CD4-positive, alpha-beta memory T cell (primary cell): ENCODE data around the gene SNRPD3. TPM values are rescaled to one million over a fixed set of nuclear protein-coding genes. Genes with fewer than 3 reads are reported as not detected.
"Not testable (repeated sequence)": the region's sequence is repeated elsewhere in the genome, so short reads cannot be mapped to it uniquely, and the experiment has no call there.

Source experiments
- CTCF ChIA-PET: fragments of 350-600 bp; sonication (Branson Sonifier 250); formaldehyde crosslinking; loops from one replicate; lab custom pipeline; 2021; ENCODE audit warnings: inconsistent platforms; ENCODE audit not compliant: partially characterized antibody; lab: Charles Lee
- POLR2A ChIA-PET: fragments of 350-600 bp; sonication (Branson Sonifier 250); formaldehyde crosslinking; loops from one replicate; lab custom pipeline; 2021; ENCODE audit not compliant: partially characterized antibody; lab: Charles Lee
- DNase-seq, 5 donors: peaks; one replicate each; pipeline versions ENCODE4 v3.0.0 to v3.0.0-alpha.2; 2020 to 2022; ENCODE audit warnings: mixed read lengths in 1 of 5
- H3K27ac ChIP-seq: one replicate; pipeline ENCODE4 v1.7.0; 2013; ENCODE audit warnings: low read depth, low read length
- H3K27me3 ChIP-seq: 2 replicates; pipeline ENCODE4 v1.7.0; 2013; ENCODE audit warnings: mild to moderate bottlenecking, low read length, moderate library complexity; ENCODE audit not compliant: insufficient read depth
- H3K36me3 ChIP-seq: 2 replicates; pipeline ENCODE4 v1.7.0; 2013; ENCODE audit warnings: mild to moderate bottlenecking, low read length, moderate library complexity; ENCODE audit not compliant: insufficient read depth
- H3K4me1 ChIP-seq: 2 replicates; pipeline ENCODE4 v1.7.0; 2013; ENCODE audit warnings: mild to moderate bottlenecking, low read length, moderate library complexity; ENCODE audit not compliant: insufficient read depth
- H3K4me3 ChIP-seq, 2 donors: one replicate each; pipeline ENCODE4 v1.7.0; 2013; ENCODE audit warnings: low read length in 2 of 2, mild to moderate bottlenecking in 1 of 2
- H3K9me3 ChIP-seq, 2 donors: one replicate each; pipeline ENCODE4 v1.7.0; 2013; ENCODE audit warnings: low read length in 2 of 2, control low read depth in 1 of 2; ENCODE audit not compliant: control insufficient read depth in 1 of 2
- H3K27ac Mint-ChIP-seq, 7 donors: one replicate each; pipeline ENCODE4 v1.8.0; 2020 to 2021; ENCODE audit warnings: mixed read lengths in 7 of 7, mild to moderate bottlenecking in 6 of 7, inconsistent platforms in 3 of 7, moderate library complexity in 3 of 7
- H3K27me3 Mint-ChIP-seq, 2 donors: one replicate each; pipeline ENCODE4 v1.8.0; 2020 to 2021; ENCODE audit warnings: mixed read lengths in 2 of 2
- H3K36me3 Mint-ChIP-seq, 2 donors: one replicate each; pipeline ENCODE4 v1.8.0; 2020 to 2021; ENCODE audit warnings: mixed read lengths in 2 of 2, inconsistent platforms in 1 of 2, mild to moderate bottlenecking in 1 of 2
- H3K4me1 Mint-ChIP-seq, 4 donors: one replicate each; pipeline ENCODE4 v1.8.0; 2020 to 2021; ENCODE audit warnings: mixed read lengths in 4 of 4, mild to moderate bottlenecking in 1 of 4
- H3K4me3 Mint-ChIP-seq, 8 donors: one replicate each; pipeline ENCODE4 v1.8.0; 2020 to 2021; ENCODE audit warnings: mixed read lengths in 8 of 8, mild to moderate bottlenecking in 7 of 8, moderate library complexity in 6 of 8, inconsistent platforms in 3 of 8
- H3K9me3 Mint-ChIP-seq, 8 donors: one replicate each; pipeline ENCODE4 v1.8.0; 2020 to 2021; ENCODE audit warnings: mixed read lengths in 8 of 8, mild to moderate bottlenecking in 5 of 8, inconsistent platforms in 3 of 8, moderate library complexity in 1 of 8
- intact Hi-C: fragments of 100-400 bp; cut with micrococcal nuclease; formaldehyde crosslinking; loops from one replicate; pipeline ENCODE4 v1.15.1; 2023
- polyA plus RNA-seq, 2 donors: library from polyadenylated mRNA; unstranded; fragments of 300-500 nt; fragmentation: Illumina TruSeq; gene quantifications; one replicate each; pipeline ENCODE4 v1.2.3, GENCODE V29; 2021
- total RNA-seq, 2 experiments: library from RNA; stranded (reverse); gene quantifications; one replicate each; pipeline ENCODE4 v1.2.3, GENCODE V29; 2021

The SNRPD3 gene
- total and polyA plus RNA-seq, 4 experiments from 2014 or later, result 62.6 to 102 (median 81.3) TPM

- Histone ChIP-seq H3K27ac (no peak overlapping the region), H3K27me3 (no peaks in the 10 kb centered on the region), H3K9me3 (no peaks in the 10 kb centered on the region), H3K4me3 (no peak overlapping the region), H3K4me1 (peaks cover 10% of the 10 kb centered on the region), H3K36me3 (peaks cover 42% of the 10 kb centered on the region)
- intact Hi-C loops, result no loop called here
- no peaks in the 10 kb centered on the region for H3K9me3 Mint-ChIP-seq
- no peak for DNase-seq
- no peak overlapping the region for H3K4me3 Mint-ChIP-seq
- peaks cover 10 to 28% (median 18%) of the 10 kb centered on the region in 4 donors for H3K4me1 Mint-ChIP-seq
- H3K27me3 Mint-ChIP-seq, result no peaks in the 10 kb centered on the region
- peak overlapping the region in 1 of 7 donors; percentile 70 for H3K27ac Mint-ChIP-seq
- CTCF ChIA-PET, result no interaction called here
- H3K36me3 Mint-ChIP-seq, result peaks cover 21 to 58% of the 10 kb centered on the region in 2 donors
- POLR2A ChIA-PET, result no interaction called here
Observed at GRCh38 chr22:24548812-24549211, 7.0 kb upstream of the SNRPD3 start.

DNA sequence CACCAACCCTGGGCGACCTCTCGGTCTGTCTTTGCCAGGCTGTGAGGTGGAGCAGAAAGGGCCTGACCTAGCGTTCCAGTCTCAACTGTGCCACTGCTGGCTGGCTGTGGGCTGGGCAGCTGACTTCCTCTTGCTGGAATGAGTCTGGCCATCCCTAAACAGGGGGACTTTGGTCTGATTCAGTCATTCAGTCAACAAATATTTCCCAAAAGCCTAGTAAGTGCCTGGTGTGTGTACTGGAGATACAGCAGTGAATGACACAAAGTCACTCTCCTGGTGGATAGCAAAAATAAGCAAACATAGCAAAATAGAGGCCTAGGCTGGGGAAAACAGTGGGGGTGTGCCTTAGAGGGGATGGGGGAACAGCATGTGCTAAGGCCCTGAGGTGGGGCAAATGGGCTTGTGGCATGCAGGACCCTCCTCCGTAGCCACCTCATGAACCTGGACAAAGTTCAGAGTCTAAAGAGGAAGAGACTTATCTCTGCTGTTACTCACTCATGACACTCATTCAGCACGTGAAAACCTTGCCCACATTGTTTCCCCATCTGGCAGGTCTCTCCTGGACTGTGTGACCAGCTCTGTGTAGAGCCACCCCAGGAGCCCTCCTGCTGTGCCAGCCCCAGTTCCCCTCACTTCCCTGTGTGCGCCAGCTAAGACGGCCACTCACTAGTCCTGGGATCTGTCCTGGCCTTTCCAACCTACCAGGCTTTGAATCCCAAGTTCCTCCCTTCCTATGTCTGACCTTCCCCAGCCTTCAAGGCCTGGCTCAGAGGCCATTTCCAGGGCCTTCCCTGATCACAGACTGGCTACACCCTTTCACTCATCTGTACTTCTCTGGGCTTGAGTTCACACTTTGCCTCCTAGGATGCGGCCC lies 5.5 kb upstream of the SNRPD3 start:
- Mint-ChIP-seq H3K9me3 (no peaks in the 10 kb centered on the region), H3K27me3 (no peaks in the 10 kb centered on the region), H3K36me3 (peaks cover 17 to 48% of the 10 kb centered on the region in 2 donors), H3K4me3 (no peak overlapping the region), H3K4me1 (peaks cover 22 to 37% (median 24%) of the 10 kb centered on the region in 4 donors), H3K27ac (peak overlapping the region in 3 of 7 donors; percentile 37 to 82 (median 65))
- H3K27ac ChIP-seq, result no peak overlapping the region
- peaks cover 15% of the 10 kb centered on the region for H3K4me1 ChIP-seq
- peaks cover 28% of the 10 kb centered on the region for H3K36me3 ChIP-seq
- DNase-seq, result no peak
- ChIA-PET CTCF (no interaction called here), POLR2A (no interaction called here)
- intact Hi-C loops, result loop anchor here (10.0 kb wide), 2 partner anchors 655 to 1405 kb away; partner anchors contain the start of genes MIF, RAB36 and RSPH14
- no peak overlapping the region for H3K4me3 ChIP-seq
- no peaks in the 10 kb centered on the region for H3K9me3 ChIP-seq
- H3K27me3 ChIP-seq, result no peaks in the 10 kb centered on the region

DNA sequence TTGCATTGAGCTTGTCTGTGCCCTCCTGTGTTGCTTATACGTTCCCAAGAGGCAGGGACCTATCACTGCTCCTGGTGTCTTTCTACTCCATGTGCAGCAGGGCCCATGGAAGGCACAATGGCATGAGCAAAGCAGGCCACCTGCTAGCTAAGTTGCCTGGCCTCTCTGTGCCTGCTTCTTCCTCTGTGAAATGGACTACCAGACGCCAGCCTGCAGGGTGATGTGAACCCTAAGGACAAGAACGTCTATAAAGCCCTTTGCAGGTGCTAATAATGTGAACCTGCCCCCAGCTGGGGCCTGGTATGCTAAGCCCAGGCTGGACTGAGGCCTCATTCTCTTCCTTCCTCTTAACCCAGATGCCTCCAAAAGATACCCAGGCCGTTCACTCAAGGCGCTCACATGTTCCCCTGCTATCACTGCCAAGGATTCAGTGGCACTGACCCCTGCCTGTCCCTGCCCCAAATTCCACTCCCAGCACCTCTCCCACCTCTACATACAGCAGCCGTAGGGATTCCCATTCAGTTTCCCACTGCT lies 4.8 kb upstream of the SNRPD3 start:
- H3K27ac ChIP-seq, result no peak overlapping the region
- H3K36me3 ChIP-seq, result peaks cover 28% of the 10 kb centered on the region
- H3K27me3 ChIP-seq, result no peaks in the 10 kb centered on the region
- H3K9me3 Mint-ChIP-seq, result no peaks in the 10 kb centered on the region
- peaks cover 15% of the 10 kb centered on the region for H3K4me1 ChIP-seq
- H3K4me1 Mint-ChIP-seq, result peaks cover 22 to 40% (median 28%) of the 10 kb centered on the region in 4 donors
- no peaks in the 10 kb centered on the region for H3K27me3 Mint-ChIP-seq
- H3K4me3 Mint-ChIP-seq, result no peak overlapping the region
- no peaks in the 10 kb centered on the region for H3K9me3 ChIP-seq
- H3K4me3 ChIP-seq, result no peak overlapping the region
- ChIA-PET CTCF (no interaction called here), POLR2A (no interaction called here)
- intact Hi-C loops, result loop anchor here (10.0 kb wide), 2 partner anchors 656 to 1406 kb away; partner anchors contain the start of genes MIF, RAB36 and RSPH14
- DNase-seq, result no peak
- peaks cover 17 to 52% of the 10 kb centered on the region in 2 donors for H3K36me3 Mint-ChIP-seq
- H3K27ac Mint-ChIP-seq, result peak overlapping the region in 4 of 7 donors; percentile 37 to 82 (median 64)

- H3K4me1 ChIP-seq, result peaks cover 31% of the 10 kb centered on the region
- CTCF ChIA-PET, H3K9me3 ChIP-seq, H3K9me3 Mint-ChIP-seq, H3K27me3 Mint-ChIP-seq, POLR2A ChIA-PET, H3K27ac ChIP-seq, H3K4me3 ChIP-seq, DNase-seq, H3K27me3 ChIP-seq: not testable (repeated sequence)
- Mint-ChIP-seq H3K4me3 (peak overlapping the region in 3 of 8 donors; percentile 57 to 95 (median 95)), H3K27ac (peak overlapping the region; percentile 13 to 84 (median 57)), H3K4me1 (peaks cover 27 to 56% (median 41%) of the 10 kb centered on the region in 4 donors), H3K36me3 (peaks cover 4 to 48% of the 10 kb centered on the region in 2 donors)
- intact Hi-C loops, result loop anchor here (10.0 kb wide), 2 partner anchors 658 to 1408 kb away; partner anchors contain the start of genes MIF, RAB36 and RSPH14
- peaks cover 18% of the 10 kb centered on the region for H3K36me3 ChIP-seq
Observed at GRCh38 chr22:24552503-24553286, 3.1 kb upstream of the SNRPD3 start.

- H3K27me3 Mint-ChIP-seq, result no peaks in the 10 kb centered on the region
- H3K4me1 Mint-ChIP-seq, result peaks cover 38 to 67% (median 51%) of the 10 kb centered on the region in 4 donors
- peak overlapping the region; percentile 84 to 98 (median 95) for H3K27ac Mint-ChIP-seq
- no peaks in the 10 kb centered on the region for H3K9me3 Mint-ChIP-seq
- Histone ChIP-seq H3K9me3 (no peaks in the 10 kb centered on the region), H3K27me3 (no peaks in the 10 kb centered on the region), H3K4me3 (peak overlapping the region in 1 of 2 donors; percentile 100), H3K4me1 (peaks cover 42% of the 10 kb centered on the region), H3K36me3 (peaks cover 24% of the 10 kb centered on the region), H3K27ac (peak overlapping the region; percentile 87)
- intact Hi-C loops, result loop anchor here (10.0 kb wide), 2 partner anchors 659 to 1409 kb away; partner anchors contain the start of genes MIF, RAB36 and RSPH14
- peak in 1 of 5 donors; percentile 9 for DNase-seq
- ChIA-PET POLR2A (interaction anchor here (3.2 kb wide), 1 partner anchor 127 kb away, joined by 25 read pairs; the partner anchor contains the start of gene ADORA2A), CTCF (no interaction called here)
- peaks cover 14 to 49% of the 10 kb centered on the region in 2 donors for H3K36me3 Mint-ChIP-seq
- H3K4me3 Mint-ChIP-seq, result peak overlapping the region; percentile 92 to 99 (median 96)
Observed at GRCh38 chr22:24553597-24554312, 2.0 kb upstream of the SNRPD3 start.

DNA sequence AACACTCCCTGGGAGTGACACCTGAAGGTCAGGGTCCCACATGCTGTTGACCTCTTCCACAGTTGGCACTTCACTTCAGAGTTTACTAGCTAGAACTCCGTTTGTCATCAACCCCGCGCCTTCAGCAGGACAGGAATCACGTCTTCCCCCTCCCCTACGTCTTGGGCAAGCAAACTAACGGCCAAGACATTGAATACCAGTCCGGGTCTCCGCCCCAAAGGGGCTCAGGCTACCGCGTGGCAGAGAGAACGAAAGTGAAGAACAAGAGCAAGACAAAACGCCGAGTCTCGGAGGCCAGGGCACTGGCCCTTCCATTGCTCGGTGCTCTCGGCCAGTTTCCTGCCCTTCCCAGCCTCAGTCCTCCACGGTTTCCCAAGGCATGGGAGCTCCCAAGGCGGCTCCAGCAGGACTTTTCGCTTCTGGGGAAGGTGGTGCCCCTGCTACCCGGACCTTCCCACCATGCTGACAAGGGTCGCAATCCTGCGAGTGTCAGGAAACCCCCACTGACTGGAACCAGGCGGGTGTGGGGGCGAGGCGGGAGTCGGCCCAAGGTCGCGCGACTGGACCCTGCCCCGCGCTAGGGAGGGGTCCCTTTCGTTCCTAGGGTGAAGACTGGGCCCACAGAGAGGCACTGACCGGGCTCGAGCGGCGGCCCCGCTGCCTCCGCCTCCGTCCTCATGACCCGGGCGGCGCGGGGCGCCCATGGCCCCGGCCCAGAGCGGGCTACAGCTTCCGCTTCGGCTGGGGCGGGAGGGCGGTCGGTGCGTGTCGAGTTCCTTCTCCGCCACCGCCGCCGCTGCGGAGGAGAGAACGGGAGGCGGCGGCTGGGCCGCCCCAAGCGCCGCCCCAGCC lies 1.3 kb upstream of the SNRPD3 start, which contains the start of gene GUCD1:
Gene GUCD1 (minus strand): TSS at position 826 of the 852 bp plus-strand sequence. CDS start 147 bp downstream, at position 679.
- H3K27ac Mint-ChIP-seq, result peak within 1 kb of the TSS; percentile 95 to 99 (median 99)
- ChIA-PET POLR2A (interaction anchor here (0.6 to 3.2 kb wide), 16 partner anchors 10 to 1485 kb away, joined by 3 to 25 read pairs (median 3); partner anchors contain the start of genes ADORA2A, GNAZ, MIF and SLC2A11), CTCF (no interaction called here)
- peaks cover 28% of the 10 kb centered on the region for H3K36me3 ChIP-seq
- H3K4me3 Mint-ChIP-seq, result peak within 1 kb of the TSS; percentile 97 to 99 (median 98)
- H3K27me3 ChIP-seq, result no peaks in the 10 kb centered on the region
- peak in 2 of 5 donors; percentile 30 to 48 for DNase-seq
- no peaks in the 10 kb centered on the region for H3K9me3 ChIP-seq
- peak within 1 kb of the TSS; percentile 87 for H3K27ac ChIP-seq
- H3K27me3 Mint-ChIP-seq, result no peaks in the 10 kb centered on the region
- intact Hi-C loops, result loop anchor here (1.0 to 10.0 kb wide), 4 partner anchors 53 to 1410 kb away; partner anchors contain the start of genes MIF, RAB36 and RSPH14
- peak within 1 kb of the TSS; percentile 76 to 100 for H3K4me3 ChIP-seq
- H3K4me1 Mint-ChIP-seq, result peaks cover 46 to 75% (median 56%) of the 10 kb centered on the region in 4 donors
- H3K9me3 Mint-ChIP-seq, result no peaks in the 10 kb centered on the region
- H3K4me1 ChIP-seq, result peaks cover 50% of the 10 kb centered on the region
- H3K36me3 Mint-ChIP-seq, result peaks cover 15 to 53% of the 10 kb centered on the region in 2 donors
